HL-60 (cell line): ENCODE data around the gene JAK1.

Experiments used
- GABPA ChIP-seq: IDR thresholded peaks from 2 replicates; pipeline ENCODE4 v1.6.1; 2012; ENCODE audit warnings: low read depth
- POLR2AphosphoS5 ChIP-seq: IDR thresholded peaks from 2 replicates; pipeline ENCODE4 v1.6.1; 2012; ENCODE audit warnings: low read depth
- REST ChIP-seq: IDR thresholded peaks from 2 replicates; pipeline ENCODE4 v1.6.1; 2012; ENCODE audit warnings: low read depth; ENCODE audit not compliant: insufficient replicate concordance
- TF ChIP-seq, protein P1 (sequence below): IDR thresholded peaks from one replicate; pipeline ENCODE4 v1.5.1; 2011; ENCODE audit warnings: low read length, control low read depth, inconsistent platforms; ENCODE audit not compliant: insufficient read depth

- TF ChIP-seq, protein P1, sequence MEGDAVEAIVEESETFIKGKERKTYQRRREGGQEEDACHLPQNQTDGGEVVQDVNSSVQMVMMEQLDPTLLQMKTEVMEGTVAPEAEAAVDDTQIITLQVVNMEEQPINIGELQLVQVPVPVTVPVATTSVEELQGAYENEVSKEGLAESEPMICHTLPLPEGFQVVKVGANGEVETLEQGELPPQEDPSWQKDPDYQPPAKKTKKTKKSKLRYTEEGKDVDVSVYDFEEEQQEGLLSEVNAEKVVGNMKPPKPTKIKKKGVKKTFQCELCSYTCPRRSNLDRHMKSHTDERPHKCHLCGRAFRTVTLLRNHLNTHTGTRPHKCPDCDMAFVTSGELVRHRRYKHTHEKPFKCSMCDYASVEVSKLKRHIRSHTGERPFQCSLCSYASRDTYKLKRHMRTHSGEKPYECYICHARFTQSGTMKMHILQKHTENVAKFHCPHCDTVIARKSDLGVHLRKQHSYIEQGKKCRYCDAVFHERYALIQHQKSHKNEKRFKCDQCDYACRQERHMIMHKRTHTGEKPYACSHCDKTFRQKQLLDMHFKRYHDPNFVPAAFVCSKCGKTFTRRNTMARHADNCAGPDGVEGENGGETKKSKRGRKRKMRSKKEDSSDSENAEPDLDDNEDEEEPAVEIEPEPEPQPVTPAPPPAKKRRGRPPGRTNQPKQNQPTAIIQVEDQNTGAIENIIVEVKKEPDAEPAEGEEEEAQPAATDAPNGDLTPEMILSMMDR: no peak
- TF ChIP-seq POLR2AphosphoS5 (no peak), REST (no peak), GABPA (no peak)
Measured at GRCh38 chr1:64892576-64893573, 73.5 kb downstream of the JAK1 start.
